Prostate gland (tissue), 2 donors: ENCODE data around the gene ANG.

Experiments used
- POLR2A ChIP-seq: fragments of 450-650 bp; IDR thresholded peaks from one replicate; pipeline ENCODE4 v1.6.1; 2016; ENCODE audit warnings: antibody characterized with exemption, mild to moderate bottlenecking
- TF ChIP-seq, protein P1 (sequence below), 4 experiments: fragments of 200-600 bp in 2 of 4; fragments of 450-650 bp in 2 of 4; sonication (generic) in 2 of 4; IDR thresholded peaks; 1 replicate in 3 of 4; 2 replicates in 1 of 4; pipeline ENCODE4 v1.5.1; 2016 to 2019; ENCODE audit warnings: antibody characterized with exemption in 4 of 4, mild to moderate bottlenecking in 2 of 4, moderate library complexity in 2 of 4

DNA sequence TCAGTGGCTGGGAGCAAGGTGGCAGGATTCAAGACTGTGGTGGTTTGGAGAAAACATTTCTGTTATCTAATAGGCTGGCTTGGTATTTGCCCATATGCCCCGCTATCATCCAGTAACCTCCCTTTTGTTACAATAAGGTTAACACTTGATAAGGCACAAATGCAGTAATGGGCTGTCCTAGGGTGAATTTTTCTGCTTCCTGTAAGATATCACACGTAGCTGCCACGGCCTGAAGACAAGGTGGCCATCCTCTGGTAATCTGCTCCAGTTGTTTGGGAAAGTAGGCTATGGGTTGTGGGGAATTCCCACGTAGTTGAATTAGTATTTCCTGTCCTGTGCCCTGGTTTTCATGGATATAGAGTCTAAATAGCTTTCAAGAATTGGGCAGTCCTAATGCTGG is 23.1 kb downstream of the ANG start:
- TF ChIP-seq POLR2A = no peak
- TF ChIP-seq, protein P1, sequence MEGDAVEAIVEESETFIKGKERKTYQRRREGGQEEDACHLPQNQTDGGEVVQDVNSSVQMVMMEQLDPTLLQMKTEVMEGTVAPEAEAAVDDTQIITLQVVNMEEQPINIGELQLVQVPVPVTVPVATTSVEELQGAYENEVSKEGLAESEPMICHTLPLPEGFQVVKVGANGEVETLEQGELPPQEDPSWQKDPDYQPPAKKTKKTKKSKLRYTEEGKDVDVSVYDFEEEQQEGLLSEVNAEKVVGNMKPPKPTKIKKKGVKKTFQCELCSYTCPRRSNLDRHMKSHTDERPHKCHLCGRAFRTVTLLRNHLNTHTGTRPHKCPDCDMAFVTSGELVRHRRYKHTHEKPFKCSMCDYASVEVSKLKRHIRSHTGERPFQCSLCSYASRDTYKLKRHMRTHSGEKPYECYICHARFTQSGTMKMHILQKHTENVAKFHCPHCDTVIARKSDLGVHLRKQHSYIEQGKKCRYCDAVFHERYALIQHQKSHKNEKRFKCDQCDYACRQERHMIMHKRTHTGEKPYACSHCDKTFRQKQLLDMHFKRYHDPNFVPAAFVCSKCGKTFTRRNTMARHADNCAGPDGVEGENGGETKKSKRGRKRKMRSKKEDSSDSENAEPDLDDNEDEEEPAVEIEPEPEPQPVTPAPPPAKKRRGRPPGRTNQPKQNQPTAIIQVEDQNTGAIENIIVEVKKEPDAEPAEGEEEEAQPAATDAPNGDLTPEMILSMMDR (IDR thresholded peaks at IDR 0.05) = no peak
